Liver (tissue), 9 donors: Measurements from ENCODE around the gene RSPRY1. TPM values are rescaled to one million over a fixed set of nuclear protein-coding genes. Genes with fewer than 3 reads are reported as not detected.

ENCODE experiments used
- DNase-seq: peaks from one replicate; pipeline ENCODE4 v3.0.0-alpha.2; 2017; ENCODE audit warnings: low spot score
- H3K27ac ChIP-seq, 2 donors: one replicate each; pipeline ENCODE4 v1.7.0; 2013; ENCODE audit warnings: inconsistent platforms in 2 of 2, low read length in 2 of 2, control low read depth in 1 of 2, low read depth in 1 of 2, mild to moderate bottlenecking in 1 of 2
- H3K27me3 ChIP-seq, 4 donors: one replicate each; pipeline versions ENCODE4 v1.6.1 to v1.7.0; 2013; ENCODE audit warnings: low read length in 3 of 4, inconsistent platforms in 1 of 4, mild to moderate bottlenecking in 1 of 4, moderate library complexity in 1 of 4; ENCODE audit not compliant: control insufficient read depth in 4 of 4, insufficient read depth in 4 of 4
- H3K36me3 ChIP-seq, 4 donors: one replicate each; pipeline versions ENCODE4 v1.6.1 to v1.7.0; 2013; ENCODE audit warnings: low read length in 3 of 4, mild to moderate bottlenecking in 3 of 4, low read depth in 1 of 4, moderate library complexity in 1 of 4; ENCODE audit not compliant: control insufficient read depth in 4 of 4, insufficient read depth in 3 of 4
- H3K4me1 ChIP-seq, 4 donors: one replicate each; pipeline versions ENCODE4 v1.6.1 to v1.7.0; 2013; ENCODE audit warnings: low read length in 3 of 4, mild to moderate bottlenecking in 3 of 4, moderate library complexity in 1 of 4; ENCODE audit not compliant: control insufficient read depth in 4 of 4, insufficient read depth in 4 of 4
- H3K4me3 ChIP-seq, 3 donors: one replicate each; pipeline versions ENCODE4 v1.6.1 to v1.7.0; 2013; ENCODE audit warnings: low read length in 3 of 3, control low read depth in 1 of 3, low read depth in 1 of 3, mild to moderate bottlenecking in 1 of 3
- H3K9ac ChIP-seq, 2 donors: one replicate each; pipeline ENCODE4 v1.7.0; 2013; ENCODE audit warnings: low read length in 2 of 2, mild to moderate bottlenecking in 2 of 2, moderate library complexity in 2 of 2, control low read depth in 1 of 2, low read depth in 1 of 2
- H3K9me3 ChIP-seq, 4 donors: one replicate each; pipeline versions ENCODE4 v1.6.1 to v1.7.0; 2013; ENCODE audit warnings: low read length in 3 of 4; ENCODE audit not compliant: control insufficient read depth in 4 of 4
- EGR1 ChIP-seq, 2 donors: IDR thresholded peaks; 2 replicates each; pipeline ENCODE4 v1.6.1; 2016 to 2018; ENCODE audit warnings: antibody characterized with exemption in 2 of 2, low read depth in 2 of 2
- FOXA2 ChIP-seq: IDR thresholded peaks from 2 replicates; pipeline ENCODE4 v1.6.1; 2016; ENCODE audit warnings: antibody characterized with exemption
- GABPA ChIP-seq, 2 donors: IDR thresholded peaks in 1 of 2; conservative IDR thresholded peaks in 1 of 2; 2 replicates each; pipeline ENCODE4 v1.6.1; 2016; ENCODE audit warnings: antibody characterized with exemption in 2 of 2, mild to moderate bottlenecking in 1 of 2, moderate library complexity in 1 of 2
- HNF4G ChIP-seq: IDR thresholded peaks from 2 replicates; pipeline ENCODE4 v1.6.1; 2016; ENCODE audit warnings: antibody characterized with exemption
- JUND ChIP-seq, 2 donors: IDR thresholded peaks; 2 replicates each; pipeline ENCODE4 v1.6.1; 2016; ENCODE audit warnings: antibody characterized with exemption in 2 of 2
- NR2F2 ChIP-seq: IDR thresholded peaks from 2 replicates; pipeline ENCODE4 v1.6.1; 2016; ENCODE audit warnings: antibody characterized with exemption
- RXRA ChIP-seq, 2 donors: IDR thresholded peaks; 2 replicates each; pipeline ENCODE4 v1.6.1; 2017 to 2018; ENCODE audit warnings: antibody characterized with exemption in 2 of 2, mild to moderate bottlenecking in 1 of 2
- WGBS: extraction: QIAGEN DNeasy Blood & Tissue Kit; methylation state at CpG from one replicate; pipeline ENCODE4 v1.1.7; 2013; 5-methylcytosine and 5-hydroxymethylcytosine counted together
- polyA plus RNA-seq, 2 donors: library from polyadenylated mRNA; stranded (reverse) in 1 of 2; unstranded in 1 of 2; fragments of 200-250 nt in 1 of 2; fragments of >200 nt in 1 of 2; fragmentation: Nextera tagmentation in 1 of 2; extraction: Ambion mirVana in 1 of 2; gene quantifications; one replicate each; pipeline versions ENCODE4 v1.2.1 to v1.2.3, GENCODE V29; 2013 to 2015
- total RNA-seq, 2 donors: library from RNA; depleted of rRNA; stranded (reverse); fragments of >200 nt; gene quantifications; one replicate each; pipeline ENCODE4 v1.2.3, GENCODE V29; 2014
- TF ChIP-seq, protein P1 (sequence below): IDR thresholded peaks from 2 replicates; pipeline ENCODE4 v1.6.1; 2016; ENCODE audit warnings: antibody characterized with exemption
- TF ChIP-seq, protein P2 (sequence below): IDR thresholded peaks from 2 replicates; pipeline ENCODE4 v1.6.1; 2016; ENCODE audit warnings: antibody characterized with exemption
- TF ChIP-seq, protein P3 (sequence below): IDR thresholded peaks from 2 replicates; pipeline ENCODE4 v1.6.1; 2016; ENCODE audit warnings: antibody characterized with exemption, mild to moderate bottlenecking
- TF ChIP-seq, protein P4 (sequence below): IDR thresholded peaks from 2 replicates; pipeline ENCODE4 v1.6.1; 2016; ENCODE audit warnings: antibody characterized with exemption
- donor health status: healthy.
- donor health status: healthy.
- donor health status: healthy.
- donor health status: healthy.
- donor health status: healthy.

Gene RSPRY1
- total and polyA plus RNA-seq, 4 donors, result 10.9 to 27.6 (median 20.2) TPM

DNA sequence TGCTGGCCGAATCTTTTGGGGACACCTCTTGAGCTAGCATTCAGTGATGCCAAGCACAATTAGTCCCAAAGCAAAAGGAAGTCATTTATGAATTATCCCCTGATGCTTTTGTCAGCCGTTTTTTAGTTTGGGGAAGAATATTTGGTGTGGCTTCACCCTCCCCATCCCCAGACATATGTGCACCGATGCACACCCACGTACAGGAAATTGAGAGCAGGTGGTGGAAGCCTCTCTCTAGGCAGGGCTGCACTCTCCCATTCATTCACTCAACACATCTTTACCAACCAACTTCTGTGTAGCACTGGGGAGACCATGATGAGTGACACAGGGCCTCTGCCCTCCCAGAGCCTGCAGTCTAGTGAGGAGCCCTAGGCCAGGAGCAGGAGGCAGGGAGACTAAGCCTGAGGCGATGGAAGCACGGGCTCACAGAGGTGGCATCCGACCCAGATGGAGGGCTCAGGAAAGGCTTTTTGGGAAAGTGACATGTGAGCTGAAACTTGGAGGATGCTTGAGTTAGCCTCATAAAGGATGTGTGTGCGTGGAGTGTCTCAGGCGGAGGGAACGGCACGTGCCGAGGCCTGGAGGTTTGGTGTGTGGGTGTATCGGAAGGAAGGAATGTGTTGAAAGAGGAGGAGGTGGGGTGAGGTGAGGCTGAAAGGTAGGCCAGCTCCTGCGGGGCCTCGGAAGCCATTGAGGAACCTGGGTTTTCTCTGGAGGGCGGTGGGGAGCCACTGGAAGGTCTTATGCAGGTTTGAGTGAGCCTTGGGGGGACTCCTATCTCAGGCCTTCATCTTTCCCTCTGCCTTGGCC, 44.1 kb upstream of the RSPRY1 start:
- no peak for TF ChIP-seq GABPA (IDR thresholded peaks at IDR 0.05 in 1 of 2, conservative IDR thresholded peaks at IDR 0.05 in 1 of 2)
- no peak for TF ChIP-seq HNF4G
- no peak for TF ChIP-seq EGR1 (IDR thresholded peaks at IDR 0.05; ENCODE audit: low read depth in 2 of 2)
- TF ChIP-seq, protein P1, sequence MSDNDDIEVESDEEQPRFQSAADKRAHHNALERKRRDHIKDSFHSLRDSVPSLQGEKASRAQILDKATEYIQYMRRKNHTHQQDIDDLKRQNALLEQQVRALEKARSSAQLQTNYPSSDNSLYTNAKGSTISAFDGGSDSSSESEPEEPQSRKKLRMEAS, result no peak
- TF ChIP-seq RXRA (IDR thresholded peaks at IDR 0.05), result no peak
- TF ChIP-seq, protein P2, sequence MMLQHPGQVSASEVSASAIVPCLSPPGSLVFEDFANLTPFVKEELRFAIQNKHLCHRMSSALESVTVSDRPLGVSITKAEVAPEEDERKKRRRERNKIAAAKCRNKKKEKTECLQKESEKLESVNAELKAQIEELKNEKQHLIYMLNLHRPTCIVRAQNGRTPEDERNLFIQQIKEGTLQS, result no peak
- TF ChIP-seq, protein P3, sequence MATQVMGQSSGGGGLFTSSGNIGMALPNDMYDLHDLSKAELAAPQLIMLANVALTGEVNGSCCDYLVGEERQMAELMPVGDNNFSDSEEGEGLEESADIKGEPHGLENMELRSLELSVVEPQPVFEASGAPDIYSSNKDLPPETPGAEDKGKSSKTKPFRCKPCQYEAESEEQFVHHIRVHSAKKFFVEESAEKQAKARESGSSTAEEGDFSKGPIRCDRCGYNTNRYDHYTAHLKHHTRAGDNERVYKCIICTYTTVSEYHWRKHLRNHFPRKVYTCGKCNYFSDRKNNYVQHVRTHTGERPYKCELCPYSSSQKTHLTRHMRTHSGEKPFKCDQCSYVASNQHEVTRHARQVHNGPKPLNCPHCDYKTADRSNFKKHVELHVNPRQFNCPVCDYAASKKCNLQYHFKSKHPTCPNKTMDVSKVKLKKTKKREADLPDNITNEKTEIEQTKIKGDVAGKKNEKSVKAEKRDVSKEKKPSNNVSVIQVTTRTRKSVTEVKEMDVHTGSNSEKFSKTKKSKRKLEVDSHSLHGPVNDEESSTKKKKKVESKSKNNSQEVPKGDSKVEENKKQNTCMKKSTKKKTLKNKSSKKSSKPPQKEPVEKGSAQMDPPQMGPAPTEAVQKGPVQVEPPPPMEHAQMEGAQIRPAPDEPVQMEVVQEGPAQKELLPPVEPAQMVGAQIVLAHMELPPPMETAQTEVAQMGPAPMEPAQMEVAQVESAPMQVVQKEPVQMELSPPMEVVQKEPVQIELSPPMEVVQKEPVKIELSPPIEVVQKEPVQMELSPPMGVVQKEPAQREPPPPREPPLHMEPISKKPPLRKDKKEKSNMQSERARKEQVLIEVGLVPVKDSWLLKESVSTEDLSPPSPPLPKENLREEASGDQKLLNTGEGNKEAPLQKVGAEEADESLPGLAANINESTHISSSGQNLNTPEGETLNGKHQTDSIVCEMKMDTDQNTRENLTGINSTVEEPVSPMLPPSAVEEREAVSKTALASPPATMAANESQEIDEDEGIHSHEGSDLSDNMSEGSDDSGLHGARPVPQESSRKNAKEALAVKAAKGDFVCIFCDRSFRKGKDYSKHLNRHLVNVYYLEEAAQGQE, result no peak
- TF ChIP-seq FOXA2, result no peak
- TF ChIP-seq, protein P4, sequence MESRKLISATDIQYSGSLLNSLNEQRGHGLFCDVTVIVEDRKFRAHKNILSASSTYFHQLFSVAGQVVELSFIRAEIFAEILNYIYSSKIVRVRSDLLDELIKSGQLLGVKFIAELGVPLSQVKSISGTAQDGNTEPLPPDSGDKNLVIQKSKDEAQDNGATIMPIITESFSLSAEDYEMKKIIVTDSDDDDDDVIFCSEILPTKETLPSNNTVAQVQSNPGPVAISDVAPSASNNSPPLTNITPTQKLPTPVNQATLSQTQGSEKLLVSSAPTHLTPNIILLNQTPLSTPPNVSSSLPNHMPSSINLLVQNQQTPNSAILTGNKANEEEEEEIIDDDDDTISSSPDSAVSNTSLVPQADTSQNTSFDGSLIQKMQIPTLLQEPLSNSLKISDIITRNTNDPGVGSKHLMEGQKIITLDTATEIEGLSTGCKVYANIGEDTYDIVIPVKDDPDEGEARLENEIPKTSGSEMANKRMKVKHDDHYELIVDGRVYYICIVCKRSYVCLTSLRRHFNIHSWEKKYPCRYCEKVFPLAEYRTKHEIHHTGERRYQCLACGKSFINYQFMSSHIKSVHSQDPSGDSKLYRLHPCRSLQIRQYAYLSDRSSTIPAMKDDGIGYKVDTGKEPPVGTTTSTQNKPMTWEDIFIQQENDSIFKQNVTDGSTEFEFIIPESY, result no peak
- no peak for TF ChIP-seq NR2F2
- TF ChIP-seq JUND (IDR thresholded peaks at IDR 0.05), result no peak
- H3K36me3 ChIP-seq, result no peaks in the 10 kb centered on the region
- no peak overlapping the region for H3K27ac ChIP-seq
- H3K9ac ChIP-seq, result no peak overlapping the region
- no peaks in the 10 kb centered on the region for H3K27me3 ChIP-seq
- H3K9me3 ChIP-seq, result no peaks in the 10 kb centered on the region
- 85% methylated on average over 16 of the region's 16 CpGs for WGBS
- no peak for DNase-seq
- H3K4me3 ChIP-seq, result no peak overlapping the region
- peaks cover 0 to 21% (median under 1%) of the 10 kb centered on the region in 4 donors for H3K4me1 ChIP-seq

DNA sequence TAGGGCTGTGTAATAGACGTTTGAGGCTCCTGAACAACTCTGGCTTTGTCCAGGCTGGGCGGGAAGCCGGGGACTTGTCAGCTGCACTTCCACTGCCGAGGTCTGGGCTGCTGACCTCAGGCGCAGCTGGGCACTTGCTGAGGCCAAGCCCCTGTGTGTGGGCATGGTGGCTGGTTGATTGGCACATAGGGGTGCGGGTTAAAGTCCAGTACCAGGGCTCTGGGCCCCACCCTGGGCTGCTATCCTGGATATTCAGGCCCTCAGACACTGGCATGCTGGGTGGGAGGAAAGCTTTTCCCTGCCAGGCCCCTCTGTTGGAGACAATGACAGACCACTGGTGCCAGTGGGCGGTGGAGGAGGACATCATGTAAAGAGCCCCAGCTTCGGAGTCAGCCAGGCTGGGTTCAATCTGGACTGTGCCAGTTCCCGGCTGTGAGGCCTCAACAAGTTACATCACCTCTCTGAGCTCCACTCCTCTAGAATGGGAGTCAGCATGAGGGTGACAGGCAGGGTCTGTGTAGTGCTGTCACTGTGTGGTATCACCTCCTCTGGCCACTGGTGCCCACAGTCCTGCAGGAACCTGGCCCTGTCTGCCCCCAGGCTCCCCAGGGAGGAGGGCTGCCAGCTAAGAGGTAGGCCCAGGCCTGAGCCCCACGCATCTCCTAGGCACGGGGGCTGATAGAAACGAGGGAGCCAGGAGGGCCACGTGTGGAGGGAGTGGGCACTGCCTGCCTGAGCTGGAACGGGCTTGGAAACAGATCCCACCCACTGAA, 42.8 kb upstream of the RSPRY1 start:
- H3K27me3 ChIP-seq, result no peaks in the 10 kb centered on the region
- no peak overlapping the region for H3K4me3 ChIP-seq
- no peaks in the 10 kb centered on the region for H3K36me3 ChIP-seq
- H3K4me1 ChIP-seq, result peaks cover 0 to 21% (median under 1%) of the 10 kb centered on the region in 4 donors
- DNase-seq, result no peak
- no peak overlapping the region for H3K9ac ChIP-seq
- WGBS, result 83% methylated on average over 14 of the region's 14 CpGs
- H3K9me3 ChIP-seq, result no peaks in the 10 kb centered on the region
- no peak overlapping the region for H3K27ac ChIP-seq
- TF ChIP-seq FOXA2, result no peak
- TF ChIP-seq EGR1 (IDR thresholded peaks at IDR 0.05; ENCODE audit: low read depth in 2 of 2), result no peak
